Stimulated activated naive CD8-positive, alpha-beta T cell treated with anti-CD3 and anti-CD28 coated beads, Interleukin-15, Interleukin-2, amounts not matched to agents 100 ng/mL and 50 ng/mL, for 24 hours (primary cell): ENCODE results near the gene ZNF595.
"Not testable (repeated sequence)": the region's sequence is repeated elsewhere in the genome, so short reads cannot be mapped to it uniquely, and the experiment has no call there.

ENCODE experiments used
- H3K27ac Mint-ChIP-seq: one replicate; pipeline ENCODE4 v1.8.0; 2021; ENCODE audit warnings: mild to moderate bottlenecking, mixed read lengths
- H3K27me3 Mint-ChIP-seq: one replicate; pipeline ENCODE4 v1.8.0; 2021; ENCODE audit warnings: mixed read lengths
- H3K36me3 Mint-ChIP-seq: one replicate; pipeline ENCODE4 v1.8.0; 2021; ENCODE audit warnings: low read depth, mixed read lengths
- H3K4me1 Mint-ChIP-seq: one replicate; pipeline ENCODE4 v1.8.0; 2021; ENCODE audit warnings: low read depth, mixed read lengths
- H3K4me3 Mint-ChIP-seq: one replicate; pipeline ENCODE4 v1.8.0; 2021; ENCODE audit warnings: mild to moderate bottlenecking, mixed read lengths
- H3K9me3 Mint-ChIP-seq: one replicate; pipeline ENCODE4 v1.8.0; 2021; ENCODE audit warnings: mixed read lengths

ZNF595 gene

DNA sequence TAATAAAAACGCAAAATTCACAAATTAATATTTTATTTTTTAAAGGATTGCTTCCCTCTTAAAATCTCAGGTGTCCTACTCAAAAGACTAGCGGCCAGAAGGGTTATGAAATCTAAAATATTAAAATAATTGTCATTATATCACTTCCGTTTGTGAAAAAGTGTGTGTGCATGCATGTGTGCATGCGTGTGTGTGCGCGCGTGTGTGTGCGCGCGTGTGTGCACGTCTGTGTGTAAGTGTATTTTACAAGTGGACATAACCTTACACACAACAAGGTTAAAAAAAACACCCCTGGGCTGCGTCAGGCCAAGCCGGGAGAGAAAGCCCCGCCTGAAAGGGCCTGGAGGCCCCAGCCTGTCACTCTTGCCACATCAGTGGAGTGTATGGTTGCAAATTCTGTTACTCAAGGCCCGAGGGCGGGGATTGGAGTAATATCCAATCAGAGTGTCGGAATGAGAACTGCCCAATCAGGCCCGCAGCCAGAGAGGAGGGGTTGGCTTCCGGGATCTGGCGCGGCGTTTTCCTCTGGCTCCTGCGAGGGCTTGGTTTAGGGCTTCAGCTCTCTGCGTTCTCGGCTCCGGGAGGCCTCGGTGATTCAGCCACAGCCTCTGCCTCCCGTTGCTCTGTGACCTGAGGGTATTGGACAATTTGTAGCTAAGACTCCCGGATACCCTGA is at the start of gene ZNF595:
ZNF595 (plus strand) TSS at position 518 of the 676 bp plus-strand sequence. CDS start 168 bp downstream, outside the sequence.
- not testable (repeated sequence) for H3K4me1 Mint-ChIP-seq, H3K4me3 Mint-ChIP-seq, H3K36me3 Mint-ChIP-seq, H3K9me3 Mint-ChIP-seq, H3K27me3 Mint-ChIP-seq, H3K27ac Mint-ChIP-seq

DNA sequence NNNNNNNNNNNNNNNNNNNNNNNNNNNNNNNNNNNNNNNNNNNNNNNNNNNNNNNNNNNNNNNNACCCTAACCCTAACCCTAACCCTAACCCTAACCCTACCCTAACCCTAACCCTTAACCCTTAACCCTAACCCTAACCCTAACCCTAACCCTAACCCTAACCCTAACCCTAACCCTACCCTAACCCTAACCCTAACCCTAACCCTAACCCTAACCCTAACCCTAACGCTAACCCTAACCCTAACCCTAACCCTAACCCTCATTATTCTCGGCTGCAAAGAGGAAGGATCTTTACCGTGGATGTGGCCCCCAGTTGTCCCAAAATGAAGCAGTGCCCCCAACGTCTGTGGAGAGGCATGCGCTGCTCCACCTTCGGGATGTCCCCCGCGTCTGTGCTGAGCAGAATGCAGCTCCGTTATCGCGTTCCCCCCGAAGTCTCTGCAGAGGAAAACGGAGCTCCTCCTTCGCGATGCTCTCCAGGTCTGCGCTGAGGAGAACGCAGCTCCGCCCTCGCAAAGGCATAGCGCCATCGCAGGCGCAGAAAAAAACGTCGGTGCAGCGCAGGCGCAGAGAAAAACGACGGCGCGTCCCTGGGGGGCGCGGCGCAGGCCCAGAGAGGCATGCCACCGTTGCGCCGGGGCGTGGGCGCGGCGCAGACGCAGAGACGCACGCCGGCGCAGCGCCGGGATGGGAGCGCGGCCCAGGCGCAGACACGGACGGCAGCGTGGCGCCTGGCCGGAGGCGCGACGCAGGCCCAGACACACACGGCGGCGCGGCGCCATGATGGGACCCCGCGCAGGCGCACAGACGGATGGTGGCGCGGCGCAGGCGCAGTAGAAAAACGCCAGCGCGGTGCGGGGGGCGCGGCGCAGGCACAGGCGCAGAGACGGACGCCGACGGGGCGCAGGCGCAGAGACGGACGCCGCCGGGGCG is 42.9 kb upstream of the ZNF595 start:
- H3K27ac Mint-ChIP-seq, H3K4me3 Mint-ChIP-seq, H3K36me3 Mint-ChIP-seq, H3K27me3 Mint-ChIP-seq, H3K9me3 Mint-ChIP-seq, H3K4me1 Mint-ChIP-seq: not testable (repeated sequence)

DNA sequence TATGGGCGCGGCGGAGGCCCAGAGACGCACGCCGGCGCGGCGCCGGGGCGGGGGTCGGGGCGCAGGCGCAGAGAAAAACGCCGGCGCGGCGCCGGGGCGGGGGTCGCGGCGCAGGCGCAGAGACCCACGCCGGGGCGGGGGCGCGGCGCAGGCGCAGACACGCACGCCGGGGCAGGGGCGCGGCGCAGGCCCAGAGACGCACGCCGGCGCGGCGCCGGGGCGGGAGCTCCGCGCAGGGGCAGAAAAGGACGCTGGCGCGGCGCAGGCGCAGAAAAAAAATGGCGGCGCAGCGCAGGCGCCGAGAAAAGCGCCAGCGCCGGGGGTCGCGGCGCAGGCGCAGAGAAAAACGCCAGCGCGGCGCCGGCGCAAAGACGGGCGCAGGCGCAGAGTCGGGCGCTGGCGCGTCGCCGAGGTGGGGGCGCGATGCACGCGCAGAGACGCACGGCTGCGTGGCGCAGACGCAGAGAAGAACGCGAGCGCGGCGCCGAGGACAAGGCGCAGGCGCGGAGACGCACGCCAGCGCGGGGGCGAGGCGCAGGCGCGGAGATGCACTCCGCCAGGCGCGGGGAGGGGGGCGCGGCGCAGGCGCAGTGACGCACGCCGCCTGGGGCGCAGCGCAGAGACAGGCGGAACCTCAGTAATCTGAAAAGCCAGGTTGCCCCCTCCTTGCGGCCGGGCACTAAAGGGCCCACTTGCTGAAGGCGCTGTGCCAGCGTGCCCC is 41.9 kb upstream of the ZNF595 start:
- not testable (repeated sequence) for H3K4me3 Mint-ChIP-seq, H3K27ac Mint-ChIP-seq, H3K36me3 Mint-ChIP-seq, H3K9me3 Mint-ChIP-seq, H3K27me3 Mint-ChIP-seq, H3K4me1 Mint-ChIP-seq

DNA sequence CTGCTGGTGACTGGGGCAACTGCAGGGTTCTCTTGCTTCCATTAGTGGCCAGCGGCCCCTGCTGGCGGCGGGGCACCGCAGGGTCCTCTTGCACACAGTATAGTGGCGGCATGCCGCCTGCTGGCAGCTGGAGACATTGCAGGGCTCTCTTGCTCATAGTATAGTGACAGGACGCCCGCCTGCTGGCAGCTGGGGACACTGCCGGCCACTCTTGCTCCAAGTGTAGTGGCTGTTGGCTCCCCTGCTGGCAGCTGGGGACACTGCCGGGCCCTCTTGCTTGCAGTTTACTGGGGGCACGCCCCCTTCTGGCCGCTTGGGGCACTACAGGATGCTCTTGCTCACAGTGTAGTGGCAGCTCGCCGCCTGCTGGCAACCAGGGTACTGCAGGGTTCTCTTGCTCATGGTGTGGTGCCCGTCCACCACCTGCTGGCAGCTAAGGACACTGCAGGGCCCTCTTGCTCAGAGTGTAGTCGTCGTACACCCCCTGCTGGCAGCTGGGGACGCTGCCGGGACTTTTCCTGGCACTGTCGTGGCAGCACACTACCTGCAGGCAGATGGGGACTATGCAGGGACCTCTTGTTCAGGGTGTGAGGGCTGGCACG is 41.2 kb upstream of the ZNF595 start:
- not testable (repeated sequence) for H3K27ac Mint-ChIP-seq, H3K36me3 Mint-ChIP-seq, H3K9me3 Mint-ChIP-seq, H3K4me3 Mint-ChIP-seq, H3K4me1 Mint-ChIP-seq, H3K27me3 Mint-ChIP-seq

DNA sequence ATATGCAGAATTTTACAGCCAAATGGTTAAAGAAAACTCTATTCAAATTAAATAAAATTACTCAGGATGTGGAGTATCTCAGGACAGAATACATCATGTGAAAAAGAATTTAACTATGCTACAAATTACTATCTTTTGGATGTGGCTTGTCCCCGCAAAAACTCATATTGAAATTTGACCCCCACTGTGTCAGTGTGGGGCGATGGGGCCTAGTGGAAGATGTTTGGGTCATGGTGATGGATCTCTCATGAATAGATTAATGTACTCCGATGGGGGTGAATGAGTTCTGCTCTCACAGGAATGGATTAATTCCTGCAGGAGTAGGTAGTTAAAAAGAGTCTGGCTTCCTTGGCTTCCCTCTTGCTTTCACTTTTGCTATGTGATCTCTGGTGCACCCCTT is 35.0 kb upstream of the ZNF595 start:
- not testable (repeated sequence) for H3K36me3 Mint-ChIP-seq, H3K4me3 Mint-ChIP-seq, H3K9me3 Mint-ChIP-seq, H3K4me1 Mint-ChIP-seq, H3K27me3 Mint-ChIP-seq, H3K27ac Mint-ChIP-seq

DNA sequence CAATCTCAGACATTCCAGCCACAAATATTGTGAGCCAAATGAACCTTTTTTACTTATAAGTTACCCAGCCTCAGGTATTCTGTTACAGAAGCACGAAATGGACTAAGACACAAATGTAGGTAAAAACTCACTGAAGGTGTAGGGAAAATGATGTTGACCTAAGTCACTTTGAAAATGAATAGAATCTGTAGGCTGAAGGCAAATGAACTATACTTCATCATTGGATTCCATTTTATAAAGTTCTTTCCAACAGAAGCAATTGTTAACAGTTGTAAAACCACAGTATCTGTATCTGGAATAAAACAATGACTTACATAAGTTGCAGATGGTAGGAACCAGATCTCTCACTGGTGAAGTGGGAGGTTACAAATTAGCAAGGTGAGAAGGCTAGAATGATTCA is 34.5 kb upstream of the ZNF595 start:
- not testable (repeated sequence) for H3K4me3 Mint-ChIP-seq, H3K36me3 Mint-ChIP-seq, H3K4me1 Mint-ChIP-seq, H3K27ac Mint-ChIP-seq, H3K27me3 Mint-ChIP-seq, H3K9me3 Mint-ChIP-seq

DNA sequence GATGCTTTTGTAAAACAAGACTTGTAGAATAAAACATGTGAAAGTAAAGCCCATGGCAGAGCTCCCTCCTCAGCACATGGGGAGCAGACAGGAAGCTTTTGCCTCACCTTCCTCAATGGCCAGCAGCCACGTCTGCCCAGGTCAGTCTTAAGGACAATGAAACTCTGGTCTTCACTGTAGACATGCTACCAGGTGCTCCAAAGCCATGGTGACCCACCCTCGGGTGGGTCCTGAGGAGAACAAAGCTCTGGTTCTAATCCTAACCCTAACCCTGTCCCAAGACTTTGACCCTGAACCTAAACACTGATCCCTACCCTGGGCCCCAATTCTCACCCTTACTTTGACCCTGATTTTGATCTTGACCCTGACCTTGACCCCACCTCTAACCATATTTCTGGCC is 30.2 kb upstream of the ZNF595 start:
- not testable (repeated sequence) for H3K27me3 Mint-ChIP-seq, H3K36me3 Mint-ChIP-seq, H3K4me3 Mint-ChIP-seq, H3K4me1 Mint-ChIP-seq, H3K9me3 Mint-ChIP-seq, H3K27ac Mint-ChIP-seq

DNA sequence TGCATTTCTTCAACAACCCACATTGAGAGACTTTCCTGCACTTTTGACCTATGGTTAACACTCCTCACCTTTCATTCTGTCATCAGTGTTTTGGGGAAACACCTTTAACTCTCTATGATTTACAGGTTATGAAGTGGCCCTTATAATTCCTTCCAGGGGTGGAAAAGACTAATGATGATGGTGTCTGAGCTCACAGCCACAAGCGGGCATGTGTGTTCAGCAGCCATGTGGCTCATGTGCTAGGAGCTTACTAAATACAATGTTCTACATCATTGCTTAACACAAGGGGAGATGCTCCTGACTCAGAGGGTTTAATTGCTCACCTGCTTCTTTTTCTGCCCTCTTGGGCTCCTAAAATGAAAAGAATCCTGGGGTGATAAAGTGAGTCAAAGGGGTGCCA is 28.8 kb upstream of the ZNF595 start:
- not testable (repeated sequence) for H3K4me1 Mint-ChIP-seq, H3K27ac Mint-ChIP-seq, H3K27me3 Mint-ChIP-seq, H3K36me3 Mint-ChIP-seq, H3K4me3 Mint-ChIP-seq, H3K9me3 Mint-ChIP-seq

DNA sequence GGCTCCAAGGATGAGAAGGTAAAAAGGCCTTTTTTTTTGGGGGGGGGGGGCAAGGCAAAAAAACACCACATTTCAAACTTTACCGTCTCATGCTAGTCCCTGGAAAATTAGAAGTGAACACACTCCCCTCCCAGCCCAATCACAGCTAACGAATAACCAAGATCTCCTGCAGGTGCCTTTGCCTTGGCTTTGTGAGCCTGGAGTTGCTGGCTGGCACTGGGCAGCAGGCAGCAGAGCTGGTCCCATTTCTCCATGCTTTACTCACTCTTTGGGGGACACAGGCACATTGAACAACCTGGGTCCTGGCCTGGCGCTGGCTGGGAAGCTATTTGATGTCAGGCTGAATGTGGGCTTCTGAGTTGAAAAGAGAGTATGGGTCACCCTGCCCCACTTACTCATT is 25.6 kb upstream of the ZNF595 start:
- H3K4me1 Mint-ChIP-seq, H3K9me3 Mint-ChIP-seq, H3K36me3 Mint-ChIP-seq, H3K27me3 Mint-ChIP-seq, H3K27ac Mint-ChIP-seq, H3K4me3 Mint-ChIP-seq: not testable (repeated sequence)

DNA sequence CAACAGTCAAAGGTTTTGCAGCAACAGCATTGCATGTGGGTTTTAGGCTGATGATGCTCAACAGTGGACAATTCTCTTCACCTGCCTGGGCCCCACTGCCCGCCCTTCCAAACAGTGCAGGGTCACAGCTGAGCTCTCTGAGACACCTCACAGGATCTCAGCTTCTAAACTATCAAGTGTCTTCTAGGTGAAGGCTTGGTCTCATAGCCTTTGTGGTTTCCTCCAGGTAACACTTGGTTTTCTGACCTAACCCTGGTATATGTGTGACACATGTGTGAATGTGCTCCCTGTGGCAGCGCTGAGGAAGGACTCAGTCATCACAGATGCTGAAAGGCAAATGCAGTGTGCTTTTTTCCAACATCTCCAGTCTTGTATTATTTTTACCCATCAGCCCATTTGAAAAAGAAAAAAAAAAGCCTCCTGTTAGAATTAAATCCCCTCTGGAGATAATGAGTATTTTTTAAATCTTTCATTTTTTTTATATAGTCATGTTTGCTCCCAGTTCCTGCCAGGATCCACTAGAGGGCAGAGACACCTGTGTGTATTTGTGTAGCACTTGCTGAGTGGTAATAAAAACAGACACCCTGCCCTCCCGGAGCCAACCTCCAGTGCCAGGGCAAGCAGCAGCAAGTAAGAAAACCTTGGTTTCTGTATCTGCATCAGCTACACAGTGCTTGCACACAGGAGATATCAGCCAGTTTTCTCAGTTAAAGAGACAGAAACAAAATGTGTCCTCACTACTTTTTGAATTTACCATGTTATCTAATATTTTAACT is 24.2 kb upstream of the ZNF595 start:
- not testable (repeated sequence) for H3K27me3 Mint-ChIP-seq, H3K4me1 Mint-ChIP-seq, H3K4me3 Mint-ChIP-seq, H3K9me3 Mint-ChIP-seq, H3K27ac Mint-ChIP-seq, H3K36me3 Mint-ChIP-seq

DNA sequence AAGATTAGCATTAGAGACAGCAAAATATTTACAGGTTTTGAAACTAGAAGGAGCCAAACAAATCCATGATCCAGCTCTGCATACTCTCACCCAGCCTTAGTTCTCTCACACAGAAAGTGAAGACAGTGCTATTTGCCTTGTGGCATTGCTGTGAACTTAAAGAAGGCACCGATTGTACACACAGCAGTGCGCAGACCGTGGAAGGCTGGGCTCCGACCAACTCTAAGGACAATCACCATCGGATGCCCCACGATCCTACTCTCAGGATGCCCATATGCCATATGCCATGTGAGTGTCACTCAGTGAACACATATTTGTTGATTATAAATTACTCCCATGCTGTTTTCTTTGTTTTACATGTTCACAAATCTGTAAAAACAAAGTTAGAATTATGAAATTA is 19.8 kb upstream of the ZNF595 start:
- H3K9me3 Mint-ChIP-seq, H3K27ac Mint-ChIP-seq, H3K27me3 Mint-ChIP-seq, H3K4me1 Mint-ChIP-seq, H3K4me3 Mint-ChIP-seq, H3K36me3 Mint-ChIP-seq: not testable (repeated sequence)

DNA sequence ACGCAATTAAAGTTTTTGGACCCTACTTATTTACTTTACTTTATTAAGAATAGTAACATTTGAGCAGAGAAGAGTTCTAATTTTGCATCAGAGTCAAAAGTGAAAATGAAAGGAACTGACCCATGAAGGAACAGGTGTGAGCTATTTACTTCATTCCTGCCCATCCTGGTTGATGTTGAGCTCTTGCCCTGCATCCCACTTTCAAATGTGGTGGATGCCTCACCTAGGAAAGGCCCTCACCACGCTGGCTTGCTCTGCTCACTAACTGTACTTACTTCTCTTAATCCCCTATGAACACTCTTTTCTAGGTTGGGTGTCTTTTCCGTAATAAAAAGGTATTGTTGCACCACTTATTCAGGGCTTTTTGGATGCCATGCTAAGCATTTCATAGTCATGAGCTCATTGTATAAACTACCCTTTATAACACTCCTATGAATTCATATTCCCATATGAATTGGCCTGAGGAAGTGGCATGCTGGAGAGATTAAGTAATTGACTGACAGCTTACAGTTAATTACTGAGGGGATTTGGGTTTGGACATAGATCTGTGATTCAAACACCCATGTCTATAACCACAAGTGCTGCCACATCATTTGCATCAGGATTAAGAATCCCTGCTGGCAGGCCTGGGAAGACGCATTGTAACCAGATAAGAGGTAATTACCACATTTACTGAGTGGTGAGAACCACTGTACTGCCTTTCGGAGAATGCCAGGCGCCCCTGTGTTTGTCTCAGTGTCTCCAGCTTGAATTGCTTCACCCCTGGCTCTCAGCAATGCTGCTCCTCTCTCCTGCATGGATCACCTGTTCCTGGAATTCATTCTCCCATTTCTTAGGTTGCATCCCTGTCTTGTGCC is 16.3 kb upstream of the ZNF595 start:
- H3K36me3 Mint-ChIP-seq, H3K4me1 Mint-ChIP-seq, H3K27me3 Mint-ChIP-seq, H3K27ac Mint-ChIP-seq, H3K4me3 Mint-ChIP-seq, H3K9me3 Mint-ChIP-seq: not testable (repeated sequence)

DNA sequence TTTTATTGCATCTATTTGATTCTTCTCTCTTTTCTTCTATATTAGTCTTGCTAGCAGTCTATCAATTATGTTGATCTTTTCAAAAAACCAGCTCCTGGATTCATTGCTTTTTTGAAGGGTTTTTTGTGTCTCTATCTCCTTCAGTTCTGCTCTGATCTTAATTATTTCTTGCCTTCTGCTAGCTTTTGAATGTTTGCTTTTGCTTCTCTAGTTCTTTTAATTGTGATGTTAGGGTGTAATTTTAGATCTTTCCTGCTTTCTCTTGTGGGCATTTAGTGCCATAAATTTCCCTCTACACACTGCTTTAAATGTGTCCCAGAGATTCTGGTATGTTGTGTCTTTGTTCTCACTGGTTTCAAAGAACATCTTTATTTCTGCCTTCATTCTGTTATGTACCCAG is 14.9 kb upstream of the ZNF595 start:
- not testable (repeated sequence) for H3K4me3 Mint-ChIP-seq, H3K27me3 Mint-ChIP-seq, H3K36me3 Mint-ChIP-seq, H3K27ac Mint-ChIP-seq, H3K4me1 Mint-ChIP-seq, H3K9me3 Mint-ChIP-seq

DNA sequence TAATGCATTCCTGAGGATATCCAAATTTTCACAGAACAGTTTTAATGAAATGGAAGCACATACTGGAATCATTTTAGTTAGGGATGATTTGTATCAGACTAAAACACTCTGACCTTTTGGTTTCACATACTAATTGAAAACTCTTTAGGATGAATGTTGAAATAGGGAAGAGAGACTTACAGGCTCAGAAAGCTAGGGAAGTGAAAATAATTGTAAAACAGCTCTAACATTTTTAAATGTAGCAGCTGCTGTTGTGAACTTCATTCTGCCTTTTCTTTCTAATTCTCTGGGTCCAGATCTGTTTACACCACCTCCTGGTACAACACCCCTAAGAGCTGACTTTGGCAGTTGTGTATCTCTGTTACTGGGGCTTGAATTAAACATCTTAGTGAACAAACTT is 9.7 kb upstream of the ZNF595 start:
- not testable (repeated sequence) for H3K4me3 Mint-ChIP-seq, H3K27ac Mint-ChIP-seq, H3K9me3 Mint-ChIP-seq, H3K36me3 Mint-ChIP-seq, H3K4me1 Mint-ChIP-seq, H3K27me3 Mint-ChIP-seq
